Neural cell (in vitro differentiated cells): ENCODE measurements around the gene GNAI1. TPM values are rescaled to one million over a fixed set of nuclear protein-coding genes. Genes with fewer than 3 reads are reported as not detected.

Experiments used
- H2AFZ ChIP-seq: fragments of 200-600, 300-800 bp; sonication (generic), shearing (Covaris generic); 2 replicates; pipeline ENCODE4 v1.6.0; 2014; ENCODE audit warnings: low read depth, mild to moderate bottlenecking, antibody characterized with exemption, low read length, moderate library complexity
- H3F3A ChIP-seq: fragments of 200-600 bp; shearing (Covaris generic); 2 replicates; pipeline ENCODE4 v1.6.1; 2016; ENCODE audit warnings: mild to moderate bottlenecking, moderate library complexity, mixed read lengths, antibody characterized with exemption, low read length; ENCODE audit not compliant: insufficient read depth, poor library complexity, severe bottlenecking
- H3K27ac ChIP-seq: fragments of 200-600, 300-800 bp; sonication (generic), shearing (Covaris generic); 2 replicates; pipeline ENCODE4 v1.5.1; 2014; ENCODE audit warnings: mild to moderate bottlenecking, low read length, moderate library complexity
- H3K27me3 ChIP-seq: fragments of 300-800, 200-600 bp; sonication (generic), shearing (Covaris generic); 2 replicates; pipeline ENCODE4 v1.6.0; 2014; ENCODE audit warnings: mild to moderate bottlenecking, low read depth, low read length, moderate library complexity; ENCODE audit not compliant: insufficient read depth
- H3K36me3 ChIP-seq: fragments of 300-800, 200-600 bp; sonication (generic), shearing (Covaris generic); 2 replicates; pipeline ENCODE4 v1.5.1; 2014; ENCODE audit warnings: mild to moderate bottlenecking, antibody characterized with exemption, low read length, moderate library complexity; ENCODE audit not compliant: insufficient read depth
- H3K4me2 ChIP-seq: fragments of 300-800, 200-600 bp; sonication (generic), shearing (Covaris generic); 2 replicates; pipeline ENCODE4 v1.6.0; 2014; ENCODE audit warnings: mild to moderate bottlenecking, low read length
- H3K4me3 ChIP-seq: fragments of 300-800, 200-600 bp; sonication (generic), shearing (Covaris generic); 2 replicates; pipeline ENCODE4 v1.5.1; 2014; ENCODE audit warnings: mild to moderate bottlenecking, low read length, moderate library complexity
- H3K79me2 ChIP-seq: fragments of 200-600 bp; shearing (Covaris generic); replicated peaks from 2 replicates; pipeline ENCODE4 v1.6.0; 2014; ENCODE audit warnings: mild to moderate bottlenecking, low read length, moderate library complexity; ENCODE audit not compliant: insufficient read depth
- H3K9ac ChIP-seq: fragments of 300-800, 200-600 bp; sonication (generic), shearing (Covaris generic); 2 replicates; pipeline ENCODE4 v1.6.1; 2016; ENCODE audit warnings: mild to moderate bottlenecking, low read length, mixed read lengths
- H3K9me2 ChIP-seq: fragments of 200-600 bp; shearing (Covaris generic); 2 replicates; pipeline ENCODE4 v1.6.1; 2016; ENCODE audit warnings: mild to moderate bottlenecking, low read length, mixed read lengths; ENCODE audit not compliant: insufficient read depth
- H3K9me3 ChIP-seq: fragments of 200-600, 300-800 bp; sonication (generic), shearing (Covaris generic); 2 replicates; pipeline ENCODE4 v1.6.1; 2016; ENCODE audit warnings: mild to moderate bottlenecking, mixed run types, low read length, moderate library complexity, mixed read lengths
- H4K20me1 ChIP-seq: fragments of 200-600 bp; shearing (Covaris generic); 2 replicates; pipeline ENCODE4 v1.6.1; 2016; ENCODE audit warnings: mild to moderate bottlenecking, mixed run types; ENCODE audit not compliant: insufficient read depth
- EP300 ChIP-seq: fragments of 450-650 bp; conservative IDR thresholded peaks from 2 replicates; pipeline ENCODE4 v1.6.1; 2014; ENCODE audit warnings: antibody characterized with exemption, mild to moderate bottlenecking, moderate library complexity; ENCODE audit not compliant: poor library complexity, severe bottlenecking
- EZH2 ChIP-seq: fragments of 200-600, 300-800 bp; shearing (Covaris generic), sonication (generic); IDR thresholded peaks from 2 replicates; pipeline ENCODE4 v1.6.1; 2014; ENCODE audit warnings: antibody characterized with exemption, low read length, borderline replicate concordance, mild to moderate bottlenecking; ENCODE audit not compliant: insufficient read depth, poor library complexity, severe bottlenecking
- MXI1 ChIP-seq: fragments of 450-650 bp; conservative IDR thresholded peaks from 2 replicates; pipeline ENCODE4 v1.6.1; 2014; ENCODE audit warnings: antibody characterized with exemption, mild to moderate bottlenecking; ENCODE audit not compliant: poor library complexity, severe bottlenecking
- POLR2AphosphoS5 ChIP-seq: IDR thresholded peaks from 2 replicates; pipeline ENCODE4 v1.6.1; 2012
- RAD21 ChIP-seq: fragments of 450-650 bp; conservative IDR thresholded peaks from 2 replicates; pipeline ENCODE4 v1.6.1; 2014; ENCODE audit warnings: antibody characterized with exemption, mild to moderate bottlenecking, moderate library complexity
- REST ChIP-seq: IDR thresholded peaks from 2 replicates; pipeline ENCODE4 v1.6.1; 2012; ENCODE audit warnings: borderline replicate concordance
- SMC3 ChIP-seq: fragments of 450-650 bp; conservative IDR thresholded peaks from 2 replicates; pipeline ENCODE4 v1.6.1; 2014; ENCODE audit warnings: antibody characterized with exemption, mild to moderate bottlenecking, moderate library complexity; ENCODE audit not compliant: poor library complexity
- TAF1 ChIP-seq: IDR thresholded peaks from 2 replicates; pipeline ENCODE4 v1.6.1; 2012; ENCODE audit warnings: low read depth
- polyA plus RNA-seq: library from polyadenylated mRNA; depleted of rRNA; stranded (reverse); fragments of >200 nt; gene quantifications from 2 replicates; pipeline ENCODE4 v1.2.3, GENCODE V29; 2014
- TF ChIP-seq, protein P1 (sequence below): fragments of 450-650 bp; IDR thresholded peaks from 2 replicates; pipeline ENCODE4 v1.5.1; 2014; ENCODE audit warnings: antibody characterized with exemption, mild to moderate bottlenecking, moderate library complexity; ENCODE audit not compliant: poor library complexity, severe bottlenecking

Gene GNAI1
- polyA plus RNA-seq, 1 donor from 2014 or later, result 69.3 TPM

GRCh38 chr7:80207501-80207900 lies 72.9 kb downstream of the GNAI1 start:
- H3K9me3 ChIP-seq, result no peaks in the 10 kb centered on the region
- H4K20me1 ChIP-seq, result no peaks in the 10 kb centered on the region
- no peak overlapping the region for H2AFZ ChIP-seq
- H3K9me2 ChIP-seq, result no peaks in the 10 kb centered on the region
- no peaks in the 10 kb centered on the region for H3F3A ChIP-seq
- H3K36me3 ChIP-seq, result no peaks in the 10 kb centered on the region
- TF ChIP-seq TAF1, result no peak
- TF ChIP-seq MXI1, result no peak
- no peak overlapping the region for H3K9ac ChIP-seq
- no peak overlapping the region for H3K27ac ChIP-seq
- H3K27me3 ChIP-seq, result no peaks in the 10 kb centered on the region
- no peaks in the 10 kb centered on the region for H3K79me2 ChIP-seq
- no peak overlapping the region for H3K4me3 ChIP-seq
- no peak overlapping the region for H3K4me2 ChIP-seq

DNA sequence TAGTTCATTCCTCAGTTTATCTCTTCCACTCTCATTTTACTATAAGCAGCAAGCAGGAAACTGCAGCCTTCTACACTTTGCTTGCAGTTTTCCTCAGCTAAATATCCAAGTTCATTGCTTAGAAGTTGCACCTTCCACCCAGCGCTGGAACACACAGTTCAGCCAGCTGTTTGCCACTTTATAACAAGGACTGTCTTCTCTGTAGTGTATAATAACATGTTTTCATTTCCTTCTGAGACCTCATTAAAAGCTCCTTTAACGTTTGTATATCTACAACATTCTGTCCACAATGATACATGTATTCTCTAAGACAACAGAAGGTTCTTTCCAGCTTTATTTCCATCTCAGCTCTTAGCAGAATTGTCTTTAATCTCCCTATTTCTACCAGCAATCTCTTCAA lies 74.1 kb downstream of the GNAI1 start:
- Histone ChIP-seq H2AFZ (no peak overlapping the region), H3F3A (no peaks in the 10 kb centered on the region), H3K9me2 (no peaks in the 10 kb centered on the region), H3K4me2 (no peak overlapping the region), H3K27ac (no peak overlapping the region), H3K4me3 (no peak overlapping the region), H3K9ac (no peak overlapping the region), H3K27me3 (no peaks in the 10 kb centered on the region), H4K20me1 (no peaks in the 10 kb centered on the region), H3K9me3 (no peaks in the 10 kb centered on the region), H3K79me2 (no peaks in the 10 kb centered on the region), H3K36me3 (no peaks in the 10 kb centered on the region)
- TF ChIP-seq SMC3, result no peak
- no peak for TF ChIP-seq MXI1
- no peak for TF ChIP-seq EP300
- TF ChIP-seq RAD21, result no peak
- TF ChIP-seq REST, result no peak
- TF ChIP-seq, protein P1, sequence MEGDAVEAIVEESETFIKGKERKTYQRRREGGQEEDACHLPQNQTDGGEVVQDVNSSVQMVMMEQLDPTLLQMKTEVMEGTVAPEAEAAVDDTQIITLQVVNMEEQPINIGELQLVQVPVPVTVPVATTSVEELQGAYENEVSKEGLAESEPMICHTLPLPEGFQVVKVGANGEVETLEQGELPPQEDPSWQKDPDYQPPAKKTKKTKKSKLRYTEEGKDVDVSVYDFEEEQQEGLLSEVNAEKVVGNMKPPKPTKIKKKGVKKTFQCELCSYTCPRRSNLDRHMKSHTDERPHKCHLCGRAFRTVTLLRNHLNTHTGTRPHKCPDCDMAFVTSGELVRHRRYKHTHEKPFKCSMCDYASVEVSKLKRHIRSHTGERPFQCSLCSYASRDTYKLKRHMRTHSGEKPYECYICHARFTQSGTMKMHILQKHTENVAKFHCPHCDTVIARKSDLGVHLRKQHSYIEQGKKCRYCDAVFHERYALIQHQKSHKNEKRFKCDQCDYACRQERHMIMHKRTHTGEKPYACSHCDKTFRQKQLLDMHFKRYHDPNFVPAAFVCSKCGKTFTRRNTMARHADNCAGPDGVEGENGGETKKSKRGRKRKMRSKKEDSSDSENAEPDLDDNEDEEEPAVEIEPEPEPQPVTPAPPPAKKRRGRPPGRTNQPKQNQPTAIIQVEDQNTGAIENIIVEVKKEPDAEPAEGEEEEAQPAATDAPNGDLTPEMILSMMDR, result no peak
- no peak for TF ChIP-seq EZH2
- no peak for TF ChIP-seq TAF1
- no peak for TF ChIP-seq POLR2AphosphoS5

DNA sequence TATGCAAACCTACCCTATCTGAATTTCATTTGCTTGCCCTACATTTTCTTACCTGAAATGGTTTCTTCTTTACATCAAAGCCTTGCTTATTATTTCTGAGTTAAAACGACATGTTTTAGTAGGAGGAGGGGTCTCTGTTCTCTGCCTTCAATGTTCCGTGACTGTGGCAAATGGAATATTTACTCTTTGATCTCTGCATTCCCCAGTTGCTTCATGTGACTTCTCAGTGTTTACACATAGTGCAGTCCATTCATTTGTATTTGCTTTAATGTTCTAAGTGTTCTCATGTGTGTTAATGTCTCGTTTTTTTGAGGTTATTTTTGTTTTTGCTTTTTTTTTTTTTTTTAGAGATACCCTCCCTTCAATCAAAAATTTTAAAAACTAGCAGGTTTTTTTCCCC lies 75.8 kb downstream of the GNAI1 start:
- Histone ChIP-seq H2AFZ (no peak overlapping the region), H3K9ac (no peak overlapping the region), H3K4me3 (no peak overlapping the region), H3K36me3 (no peaks in the 10 kb centered on the region), H3K79me2 (no peaks in the 10 kb centered on the region), H3K9me3 (no peaks in the 10 kb centered on the region), H3K4me2 (no peak overlapping the region), H3F3A (no peaks in the 10 kb centered on the region), H3K27ac (no peak overlapping the region), H3K27me3 (no peaks in the 10 kb centered on the region), H3K9me2 (no peaks in the 10 kb centered on the region), H4K20me1 (no peaks in the 10 kb centered on the region)
- TF ChIP-seq, protein P1, result no peak
- TF ChIP-seq POLR2AphosphoS5, result no peak
